GM12891 (cell line): Measurements from ENCODE around the gene ECE2.

Experiments used
- POLR2A ChIP-seq: IDR thresholded peaks from 2 replicates; pipeline ENCODE4 v1.6.1; 2011; ENCODE audit warnings: low read depth, low read length, control low read depth
- POLR2AphosphoS5 ChIP-seq: IDR thresholded peaks from 2 replicates; pipeline ENCODE4 v1.6.1; 2011; ENCODE audit warnings: low read depth, low read length, control low read depth
- TAF1 ChIP-seq: IDR thresholded peaks from 2 replicates; pipeline ENCODE4 v1.6.1; 2011; ENCODE audit warnings: low read depth, low read length, control low read depth

- TF ChIP-seq POLR2A (no peak), TAF1 (no peak), POLR2AphosphoS5 (no peak)
Observed at GRCh38 chr3:184240384-184241140, 35.3 kb upstream of the ECE2 start.
